GM11168 (cell line): Measurements from ENCODE around the gene PCNX4.

Experiments used
- in situ Hi-C: fragments of 300-500 bp; cut with MboI; formaldehyde crosslinking; loops from one replicate; pipeline ENCODE4 v1.12.0; 2022; ENCODE audit warnings: low sequenced_read_pairs; ENCODE audit not compliant: unreplicated experiment

PCNX4 gene

GRCh38 chr14:60204104-60204842 lies 112.5 kb downstream of the PCNX4 start:
- in situ Hi-C loops = no loop called here

- in situ Hi-C loops = no loop called here
These were observed 113.4 kb downstream of the PCNX4 start for GRCh38 chr14:60204843-60205774.

GRCh38 chr14:60206249-60206670 lies 114.5 kb downstream of the PCNX4 start:
- in situ Hi-C loops = no loop called here

- in situ Hi-C loops = no loop called here
These were observed 115.3 kb downstream of the PCNX4 start for GRCh38 chr14:60206837-60207533.

GRCh38 chr14:60210703-60211102 lies 119.0 kb downstream of the PCNX4 start:
- in situ Hi-C loops = no loop called here

GRCh38 chr14:60211153-60211552 lies 119.4 kb downstream of the PCNX4 start:
- in situ Hi-C loops = no loop called here

GRCh38 chr14:60212503-60213371 lies 121.0 kb downstream of the PCNX4 start:
- in situ Hi-C loops = no loop called here

- in situ Hi-C loops = no loop called here
These were observed 122.3 kb downstream of the PCNX4 start for GRCh38 chr14:60214003-60214402.

- in situ Hi-C loops = no loop called here
These were observed 122.8 kb downstream of the PCNX4 start for GRCh38 chr14:60214415-60215126.

- in situ Hi-C loops = no loop called here
These were observed 123.4 kb downstream of the PCNX4 start for GRCh38 chr14:60215127-60215444.

GRCh38 chr14:60215520-60216420 lies 124.0 kb downstream of the PCNX4 start:
- in situ Hi-C loops = no loop called here

- in situ Hi-C loops = no loop called here
These were observed 126.0 kb downstream of the PCNX4 start for GRCh38 chr14:60217713-60218112.
